Neuronal stem cell (in vitro differentiated cells): ENCODE data around the gene ANKRD60.

Experiments
- DNase-seq: peaks from one replicate; pipeline ENCODE4 v3.0.0-alpha.2; 2013; ENCODE audit warnings: low spot score
- H2AFZ ChIP-seq: one replicate; pipeline ENCODE4 v1.6.1; 2013; ENCODE audit warnings: mild to moderate bottlenecking, low read length, inconsistent platforms
- H2AK5ac ChIP-seq: 2 replicates; pipeline ENCODE4 v1.6.1; 2013; ENCODE audit warnings: low read depth, mild to moderate bottlenecking, inconsistent platforms, low read length, moderate library complexity, mixed read lengths
- H2BK120ac ChIP-seq: 2 replicates; pipeline ENCODE4 v1.6.1; 2013; ENCODE audit warnings: low read depth, mild to moderate bottlenecking, inconsistent platforms, low read length, moderate library complexity, mixed read lengths
- H2BK12ac ChIP-seq: one replicate; pipeline ENCODE4 v1.6.1; 2013; ENCODE audit warnings: low read length, inconsistent platforms
- H2BK15ac ChIP-seq: 2 replicates; pipeline ENCODE4 v1.6.1; 2013; ENCODE audit warnings: mild to moderate bottlenecking, low read length, inconsistent platforms, mixed read lengths
- H2BK5ac ChIP-seq: one replicate; pipeline ENCODE4 v1.6.1; 2013; ENCODE audit warnings: inconsistent platforms, mild to moderate bottlenecking, low read length, moderate library complexity
- H3K14ac ChIP-seq: one replicate; pipeline ENCODE4 v1.6.1; 2013; ENCODE audit warnings: low read length, inconsistent platforms
- H3K18ac ChIP-seq: 2 replicates; pipeline ENCODE4 v1.6.1; 2013; ENCODE audit warnings: low read length, inconsistent platforms
- H3K23ac ChIP-seq: 2 replicates; pipeline ENCODE4 v1.6.1; 2013; ENCODE audit warnings: low read depth, mild to moderate bottlenecking, mixed read lengths, low read length, inconsistent platforms; ENCODE audit not compliant: poor library complexity
- H3K27ac ChIP-seq: replicated peaks from 3 replicates; pipeline ENCODE4 v1.5.1; 2013; ENCODE audit warnings: low read length, inconsistent platforms
- H3K27me3 ChIP-seq, 3 experiments: 2 replicates each; pipeline ENCODE4 v1.6.1; 2013; ENCODE audit warnings: low read length in 3 of 3, mild to moderate bottlenecking in 2 of 3, inconsistent platforms in 1 of 3, low read depth in 1 of 3, mixed read lengths in 1 of 3, moderate library complexity in 1 of 3; ENCODE audit not compliant: control insufficient read depth in 3 of 3, insufficient read depth in 3 of 3
- H3K36me3 ChIP-seq, 2 donors: replicated peaks in 1 of 2; 2 replicates each; pipeline ENCODE4 v1.6.1; 2013; ENCODE audit warnings: low read length in 2 of 2; ENCODE audit not compliant: control insufficient read depth in 2 of 2, insufficient read depth in 2 of 2
- H3K4ac ChIP-seq: 2 replicates; pipeline ENCODE4 v1.6.1; 2013; ENCODE audit warnings: inconsistent platforms, mild to moderate bottlenecking, low read length, moderate library complexity
- H3K4me1 ChIP-seq, 2 donors: 1 replicate in 1 of 2; 2 replicates in 1 of 2; pipeline ENCODE4 v1.6.1; 2013; ENCODE audit warnings: low read length in 2 of 2, low read depth in 1 of 2; ENCODE audit not compliant: control insufficient read depth in 2 of 2, insufficient read depth in 1 of 2
- H3K4me2 ChIP-seq: one replicate; pipeline ENCODE4 v1.6.1; 2013; ENCODE audit warnings: mild to moderate bottlenecking, low read length, inconsistent platforms; ENCODE audit not compliant: insufficient read depth, poor library complexity, severe bottlenecking
- H3K4me3 ChIP-seq, 2 donors: 2 replicates each; pipeline ENCODE4 v1.5.1; 2013; ENCODE audit warnings: low read length in 2 of 2, mild to moderate bottlenecking in 2 of 2, inconsistent platforms in 1 of 2, moderate library complexity in 1 of 2
- H3K79me1 ChIP-seq: one replicate; pipeline ENCODE4 v1.6.1; 2013; ENCODE audit warnings: low read depth, mild to moderate bottlenecking, inconsistent platforms, low read length, moderate library complexity
- H3K9ac ChIP-seq: one replicate; pipeline ENCODE4 v1.6.1; 2013; ENCODE audit warnings: mild to moderate bottlenecking, low read depth, low read length, inconsistent platforms; ENCODE audit not compliant: poor library complexity
- H3K9me3 ChIP-seq, 2 donors: replicated peaks in 1 of 2; 2 replicates each; pipeline versions ENCODE3 to v1.6.1; 2013; ENCODE audit warnings: low read length in 2 of 2, mild to moderate bottlenecking in 2 of 2, inconsistent platforms in 1 of 2, low read depth in 1 of 2, mixed read lengths in 1 of 2, moderate library complexity in 1 of 2; ENCODE audit not compliant: control insufficient read depth in 2 of 2, insufficient read depth in 1 of 2
- H4K8ac ChIP-seq: one replicate; pipeline ENCODE4 v1.6.1; 2013; ENCODE audit warnings: low read depth, mild to moderate bottlenecking, inconsistent platforms, low read length, moderate library complexity
- H4K91ac ChIP-seq: one replicate; pipeline ENCODE4 v1.6.1; 2013; ENCODE audit warnings: low read length, low read depth, mild to moderate bottlenecking, inconsistent platforms; ENCODE audit not compliant: poor library complexity
- WGBS, 2 donors: extraction: QIAGEN DNeasy Blood & Tissue Kit; methylation state at CpG; one replicate each; pipeline ENCODE4 v1.1.7; 2013; ENCODE audit warnings: missing lambda C conversion rate in 2 of 2, mixed read lengths in 1 of 2; ENCODE audit not compliant: insufficient read length in 2 of 2, insufficient replicate concordance in 1 of 2; ENCODE audit errors: extremely low coverage in 2 of 2; 5-methylcytosine and 5-hydroxymethylcytosine counted together

ANKRD60 gene

DNA sequence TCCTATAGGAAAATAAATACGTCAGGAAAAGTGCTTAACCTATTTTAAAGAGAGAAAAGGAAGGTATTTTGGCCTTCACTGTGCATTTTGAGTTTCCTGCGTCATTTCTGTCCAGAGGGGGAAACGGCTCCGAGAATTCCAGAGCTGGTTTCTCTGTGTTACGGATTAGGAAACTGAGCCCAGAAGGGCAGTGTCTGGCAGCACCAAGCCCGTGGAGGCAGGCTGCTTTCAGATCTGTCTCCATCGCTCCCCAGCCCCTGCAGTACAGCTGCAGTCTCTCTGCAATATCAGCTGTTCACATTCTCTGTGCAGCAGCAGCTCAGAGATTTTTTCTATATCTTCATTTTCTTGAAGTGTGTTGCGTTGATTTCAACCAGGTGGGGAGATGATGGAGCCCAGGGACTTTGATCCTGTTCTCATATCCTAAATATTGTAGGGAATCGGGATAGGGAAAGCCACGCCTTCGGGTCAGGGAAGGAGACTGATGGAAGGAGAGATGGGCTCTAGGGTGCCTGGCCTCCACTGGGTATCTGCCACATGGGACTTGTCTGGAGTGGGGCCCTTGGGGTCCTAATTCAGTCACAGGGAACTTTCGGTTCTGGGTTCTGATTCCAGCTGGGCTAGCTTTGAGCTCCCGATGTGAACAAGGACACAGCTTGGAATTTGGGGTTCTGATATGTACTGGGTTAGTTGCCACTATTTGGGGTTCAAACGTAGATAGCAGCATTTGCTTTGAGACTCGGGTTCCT lies 2.8 kb downstream of the ANKRD60 start:
- Histone ChIP-seq H3K9me3 (peaks cover 4 to 5% of the 10 kb centered on the region in 2 donors), H4K91ac (no peak overlapping the region), H3K27me3 (peaks cover 2 to 95% (median 25%) of the 10 kb centered on the region in 3 experiments), H4K8ac (no peak overlapping the region), H2AK5ac (no peak overlapping the region), H2BK12ac (no peak overlapping the region), H3K4me1 (peaks cover 7% of the 10 kb centered on the region in 2 donors), H3K18ac (no peak overlapping the region), H3K36me3 (no peaks in the 10 kb centered on the region), H3K4me3 (no peak overlapping the region), H3K4me2 (no peak overlapping the region), H2AFZ (no peak overlapping the region), H3K14ac (no peak overlapping the region), H3K27ac (no peak overlapping the region), H3K9ac (no peak overlapping the region), H2BK15ac (no peak overlapping the region), H2BK5ac (no peak overlapping the region), H3K23ac (no peak overlapping the region), H3K79me1 (no peaks in the 10 kb centered on the region), H2BK120ac (no peak overlapping the region), H3K4ac (no peak overlapping the region)
- WGBS, 2 donors = no CpG with 5 or more reads among the region's 15 CpGs
- DNase-seq = no peak

GRCh38 chr20:58224974-58225373 lies 3.5 kb downstream of the ANKRD60 start:
- peaks cover 7% of the 10 kb centered on the region in 2 donors for H3K4me1 ChIP-seq
- H2BK120ac ChIP-seq = no peak overlapping the region
- peaks cover 2 to 88% (median 25%) of the 10 kb centered on the region in 3 experiments for H3K27me3 ChIP-seq
- H2BK5ac ChIP-seq = no peak overlapping the region
- no peak overlapping the region for H3K4me2 ChIP-seq
- H3K36me3 ChIP-seq = no peaks in the 10 kb centered on the region
- no peak overlapping the region for H3K14ac ChIP-seq
- peaks cover 4 to 5% of the 10 kb centered on the region in 2 donors for H3K9me3 ChIP-seq
- H2BK12ac ChIP-seq = no peak overlapping the region
- H3K9ac ChIP-seq = no peak overlapping the region
- H3K27ac ChIP-seq = no peak overlapping the region
- no CpG with 5 or more reads among the region's 5 CpGs for WGBS, 2 donors
- no peak overlapping the region for H3K18ac ChIP-seq
- H3K4ac ChIP-seq = no peak overlapping the region
- H4K91ac ChIP-seq = no peak overlapping the region
- H2AK5ac ChIP-seq = no peak overlapping the region
- H3K4me3 ChIP-seq = no peak overlapping the region
- H3K79me1 ChIP-seq = no peaks in the 10 kb centered on the region
- no peak overlapping the region for H4K8ac ChIP-seq
- no peak for DNase-seq
- no peak overlapping the region for H2BK15ac ChIP-seq
- no peak overlapping the region for H2AFZ ChIP-seq
- no peak overlapping the region for H3K23ac ChIP-seq

DNA sequence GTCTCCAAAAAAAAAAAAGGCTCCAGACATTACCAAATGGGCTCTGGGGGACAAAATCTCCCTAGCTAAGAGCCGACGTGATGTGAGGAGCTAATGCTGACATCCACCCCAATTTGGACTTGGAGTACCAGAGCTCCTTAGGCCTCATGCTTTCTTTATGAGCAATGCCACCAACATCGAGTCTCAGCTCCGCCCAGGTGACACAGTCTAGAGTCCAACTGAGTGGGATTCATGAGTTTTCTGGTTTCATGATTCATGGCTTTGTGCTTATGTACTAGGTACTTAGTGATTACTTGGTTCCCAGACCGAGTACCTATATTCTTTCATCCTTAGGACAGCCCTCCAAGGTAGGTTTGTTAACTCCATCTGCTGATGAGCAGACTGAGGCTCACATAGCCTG lies 4.4 kb downstream of the ANKRD60 start:
- DNase-seq = no peak
- Histone ChIP-seq H4K91ac (no peak overlapping the region), H3K27me3 (peaks cover 2 to 79% (median 21%) of the 10 kb centered on the region in 3 experiments), H2BK15ac (no peak overlapping the region), H3K4ac (no peak overlapping the region), H3K27ac (no peak overlapping the region), H3K18ac (no peak overlapping the region), H3K4me3 (no peak overlapping the region), H3K79me1 (no peaks in the 10 kb centered on the region), H3K23ac (no peak overlapping the region), H3K4me2 (no peak overlapping the region), H2BK120ac (no peak overlapping the region), H4K8ac (no peak overlapping the region), H3K4me1 (peaks cover 3 to 6% of the 10 kb centered on the region in 2 donors), H3K9me3 (peaks cover 4 to 7% of the 10 kb centered on the region in 2 donors), H2BK12ac (no peak overlapping the region), H3K9ac (no peak overlapping the region), H2AK5ac (no peak overlapping the region), H3K36me3 (no peaks in the 10 kb centered on the region), H2BK5ac (no peak overlapping the region), H2AFZ (no peak overlapping the region), H3K14ac (no peak overlapping the region)
- no CpG with 5 or more reads among the region's 5 CpGs for WGBS, 2 donors

DNA sequence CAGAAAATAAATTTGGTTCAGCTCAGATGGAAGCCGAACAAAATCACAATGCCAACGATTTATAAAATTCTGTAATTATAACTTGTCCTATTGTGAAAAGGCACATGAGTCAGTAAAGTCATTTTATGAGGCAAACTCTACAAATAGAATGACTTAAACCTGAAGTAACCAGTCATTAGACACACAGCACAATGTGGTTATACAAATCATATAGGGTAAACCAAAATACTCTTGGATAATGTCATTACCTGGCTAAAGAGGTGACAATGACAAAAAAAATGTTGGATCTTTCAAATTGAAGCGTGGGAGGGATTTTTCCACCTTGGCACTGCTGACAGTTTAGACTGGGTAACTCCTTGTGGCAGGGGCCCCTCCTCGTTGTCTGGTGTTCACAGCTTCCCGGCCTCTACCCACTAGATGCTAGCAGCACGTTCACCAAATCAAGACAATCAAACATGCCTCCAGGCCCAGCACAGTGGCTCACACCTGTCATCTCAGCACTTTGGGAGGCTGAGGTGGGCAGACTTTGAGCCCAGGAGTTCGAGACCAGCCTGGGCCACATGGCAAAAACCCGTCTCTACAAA lies 5.0 kb downstream of the ANKRD60 start:
- Histone ChIP-seq H3K14ac (no peak overlapping the region), H3K79me1 (no peaks in the 10 kb centered on the region), H3K27ac (no peak overlapping the region)

More for the DNA sequence above, 5.0 kb downstream of the ANKRD60 start:
- H2BK120ac ChIP-seq = no peak overlapping the region
- no peak overlapping the region for H3K9ac ChIP-seq
- H2BK15ac ChIP-seq = no peak overlapping the region
- H3K4ac ChIP-seq = no peak overlapping the region
- H2BK12ac ChIP-seq = no peak overlapping the region
- peaks cover 2 to 74% (median 15%) of the 10 kb centered on the region in 3 experiments for H3K27me3 ChIP-seq
- no peak overlapping the region for H4K91ac ChIP-seq
- H2AK5ac ChIP-seq = no peak overlapping the region
- no peak overlapping the region for H3K4me2 ChIP-seq
- H3K9me3 ChIP-seq = peaks cover 4 to 11% of the 10 kb centered on the region in 2 donors
- no peak overlapping the region for H4K8ac ChIP-seq
- H2BK5ac ChIP-seq = no peak overlapping the region
- no peak overlapping the region for H3K23ac ChIP-seq
- no peak overlapping the region for H3K18ac ChIP-seq
- no peaks in the 10 kb centered on the region for H3K4me1 ChIP-seq
- no peak overlapping the region for H2AFZ ChIP-seq
- no peak overlapping the region for H3K4me3 ChIP-seq
- DNase-seq = no peak
- no CpG with 5 or more reads among the region's 8 CpGs for WGBS, 2 donors
- no peaks in the 10 kb centered on the region for H3K36me3 ChIP-seq
